Loucy (cell line): ENCODE results near the gene TPGS1.

Source experiments
- H2AFZ ChIP-seq: fragments of 200-600 bp; sonication (generic); 2 replicates; pipeline ENCODE4 v1.6.0; 2016; ENCODE audit warnings: antibody characterized with exemption, mild to moderate bottlenecking, low read length, moderate library complexity
- H3F3A ChIP-seq: fragments of 200-600 bp; 2 replicates; pipeline ENCODE4 v1.6.0; 2016; ENCODE audit warnings: antibody characterized with exemption, low read depth, mild to moderate bottlenecking
- H3K27me3 ChIP-seq: fragments of 200-600 bp; sonication (generic); 2 replicates; pipeline ENCODE4 v1.6.1; 2014; ENCODE audit warnings: low read length, mild to moderate bottlenecking; ENCODE audit not compliant: insufficient read depth, poor library complexity, severe bottlenecking
- H3K36me3 ChIP-seq: fragments of 200-600 bp; sonication (generic); 2 replicates; pipeline ENCODE4 v1.6.1; 2016; ENCODE audit warnings: low read length; ENCODE audit not compliant: insufficient read depth
- H3K4me1 ChIP-seq: fragments of 200-600 bp; sonication (generic); 2 replicates; pipeline ENCODE4 v1.5.1; 2014; ENCODE audit warnings: low read length, mild to moderate bottlenecking; ENCODE audit not compliant: insufficient read depth, poor library complexity, severe bottlenecking
- H3K4me2 ChIP-seq: fragments of 200-600 bp; sonication (generic); 2 replicates; pipeline ENCODE4 v1.6.0; 2014; ENCODE audit warnings: antibody characterized with exemption, low read length, low read depth, mild to moderate bottlenecking; ENCODE audit not compliant: poor library complexity, severe bottlenecking
- H3K4me3 ChIP-seq: fragments of 200-600 bp; sonication (generic); 2 replicates; pipeline ENCODE4 v1.5.1; 2014; ENCODE audit warnings: low read length, mild to moderate bottlenecking, mixed read lengths; ENCODE audit not compliant: poor library complexity, severe bottlenecking
- H3K79me2 ChIP-seq: fragments of 200-600 bp; sonication (generic); 2 replicates; pipeline ENCODE4 v1.6.1; 2014; ENCODE audit warnings: low read length; ENCODE audit not compliant: insufficient read depth
- H3K9ac ChIP-seq: fragments of 200-600 bp; sonication (generic); 2 replicates; pipeline ENCODE4 v1.6.0; 2014; ENCODE audit warnings: mild to moderate bottlenecking, low read depth, low read length, moderate library complexity; ENCODE audit not compliant: poor library complexity, severe bottlenecking
- H3K9me2 ChIP-seq: fragments of 200-600 bp; sonication (generic); replicated peaks from 2 replicates; pipeline ENCODE4 v1.6.1; 2016; ENCODE audit warnings: low read depth, low read length, mixed read lengths
- H3K9me3 ChIP-seq: fragments of 200-600 bp; sonication (generic); 2 replicates; pipeline ENCODE4 v1.6.1; 2014; ENCODE audit warnings: mild to moderate bottlenecking, antibody characterized with exemption, low read length, low read depth; ENCODE audit not compliant: insufficient read depth
- H4K20me1 ChIP-seq: fragments of 200-600 bp; sonication (generic); 2 replicates; pipeline ENCODE4 v1.6.0; 2014; ENCODE audit warnings: antibody characterized with exemption, low read length, mild to moderate bottlenecking; ENCODE audit not compliant: insufficient read depth, poor library complexity, severe bottlenecking
- EZH2phosphoT487 ChIP-seq: fragments of 200-600 bp; IDR thresholded peaks from 2 replicates; pipeline ENCODE4 v1.6.1; 2018; ENCODE audit warnings: antibody characterized with exemption, mild to moderate bottlenecking, moderate library complexity, borderline replicate concordance
- TF ChIP-seq, protein P1 (sequence below): fragments of 200-600 bp; sonication (generic); conservative IDR thresholded peaks from 2 replicates; pipeline ENCODE4 v1.5.1; 2014; ENCODE audit warnings: mild to moderate bottlenecking, antibody characterized with exemption, low read length

Gene TPGS1

DNA sequence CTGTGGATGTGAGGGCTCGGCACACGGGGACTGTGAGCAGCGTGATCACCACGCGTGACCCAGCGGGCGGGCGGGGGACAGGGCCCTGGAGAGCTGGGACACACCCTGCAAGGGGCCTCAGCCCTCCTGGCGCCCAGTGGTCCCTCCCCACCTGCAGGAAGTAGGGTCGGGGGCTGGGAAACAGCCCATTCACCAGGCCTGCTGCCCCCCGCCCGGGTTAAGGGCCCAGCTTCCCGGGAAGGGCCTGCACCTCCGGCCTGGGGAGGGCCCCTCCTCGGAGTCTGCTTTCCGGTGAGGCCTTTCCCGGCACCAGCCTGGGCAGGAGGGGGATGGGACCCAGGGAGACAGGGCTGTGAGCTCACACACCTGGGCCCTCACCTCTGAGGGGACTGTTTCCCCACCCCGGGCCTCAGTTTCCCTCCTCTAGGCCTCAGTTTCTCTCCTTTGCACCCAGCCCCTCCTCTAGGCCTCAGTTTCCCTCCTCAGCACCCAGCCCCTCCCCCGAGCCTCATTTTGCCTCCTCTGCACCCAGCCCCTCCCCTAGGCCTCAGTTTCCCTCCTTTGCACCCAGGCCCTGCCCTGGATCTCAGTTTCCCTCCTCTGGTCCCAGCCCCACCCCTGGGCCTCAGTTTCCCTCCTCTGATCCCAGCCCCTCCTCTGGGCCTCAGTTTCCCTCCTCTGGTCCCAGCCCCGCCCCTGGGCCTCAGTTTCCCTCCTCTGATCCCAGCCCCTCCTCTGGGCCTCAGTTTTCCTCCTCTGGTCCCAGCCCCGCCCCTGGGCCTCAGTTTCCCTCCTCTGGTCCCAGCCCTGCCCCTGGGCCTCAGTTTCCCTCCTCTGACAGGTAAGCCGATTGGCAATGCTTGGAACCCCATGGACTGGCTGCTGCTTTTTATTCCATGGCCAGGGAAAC is 12.9 kb upstream of the TPGS1 start:
- H3K9ac ChIP-seq, result no peak overlapping the region
- H3K4me1 ChIP-seq, result no peaks in the 10 kb centered on the region
- peaks cover 6% of the 10 kb centered on the region; the same call in 1 of the 2 replicates for H3K79me2 ChIP-seq
- TF ChIP-seq EZH2phosphoT487, result no peak
- TF ChIP-seq, protein P1, sequence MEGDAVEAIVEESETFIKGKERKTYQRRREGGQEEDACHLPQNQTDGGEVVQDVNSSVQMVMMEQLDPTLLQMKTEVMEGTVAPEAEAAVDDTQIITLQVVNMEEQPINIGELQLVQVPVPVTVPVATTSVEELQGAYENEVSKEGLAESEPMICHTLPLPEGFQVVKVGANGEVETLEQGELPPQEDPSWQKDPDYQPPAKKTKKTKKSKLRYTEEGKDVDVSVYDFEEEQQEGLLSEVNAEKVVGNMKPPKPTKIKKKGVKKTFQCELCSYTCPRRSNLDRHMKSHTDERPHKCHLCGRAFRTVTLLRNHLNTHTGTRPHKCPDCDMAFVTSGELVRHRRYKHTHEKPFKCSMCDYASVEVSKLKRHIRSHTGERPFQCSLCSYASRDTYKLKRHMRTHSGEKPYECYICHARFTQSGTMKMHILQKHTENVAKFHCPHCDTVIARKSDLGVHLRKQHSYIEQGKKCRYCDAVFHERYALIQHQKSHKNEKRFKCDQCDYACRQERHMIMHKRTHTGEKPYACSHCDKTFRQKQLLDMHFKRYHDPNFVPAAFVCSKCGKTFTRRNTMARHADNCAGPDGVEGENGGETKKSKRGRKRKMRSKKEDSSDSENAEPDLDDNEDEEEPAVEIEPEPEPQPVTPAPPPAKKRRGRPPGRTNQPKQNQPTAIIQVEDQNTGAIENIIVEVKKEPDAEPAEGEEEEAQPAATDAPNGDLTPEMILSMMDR, result no peak
- no peak overlapping the region for H2AFZ ChIP-seq
- H3K4me3 ChIP-seq, result no peak overlapping the region
- no peaks in the 10 kb centered on the region for H3K9me2 ChIP-seq
- no peak overlapping the region for H3K4me2 ChIP-seq
- H4K20me1 ChIP-seq, result no peaks in the 10 kb centered on the region
- H3K9me3 ChIP-seq, result no peaks in the 10 kb centered on the region
- no peaks in the 10 kb centered on the region for H3K27me3 ChIP-seq
- H3K36me3 ChIP-seq, result no peaks in the 10 kb centered on the region
- H3F3A ChIP-seq, result peaks cover 5% of the 10 kb centered on the region; the same call in 1 of the 2 replicates

DNA sequence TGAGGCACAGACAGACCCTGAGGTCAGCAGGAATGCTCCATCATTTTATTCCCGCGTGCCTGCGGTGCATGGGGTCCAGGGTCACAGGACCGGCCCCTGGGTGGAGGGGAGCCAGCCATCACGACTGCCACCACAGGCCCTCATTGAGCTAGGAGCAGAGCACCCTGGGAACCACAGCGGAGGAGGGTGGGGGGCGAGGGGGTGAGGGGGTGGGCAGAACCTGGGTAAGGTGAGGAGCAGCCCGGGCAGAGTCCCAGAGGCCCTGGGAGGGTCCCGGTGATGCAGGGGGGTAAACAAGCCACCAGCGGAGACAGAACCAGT is 12.3 kb upstream of the TPGS1 start:
- H3K27me3 ChIP-seq, result no peaks in the 10 kb centered on the region
- H3K9me3 ChIP-seq, result no peaks in the 10 kb centered on the region
- TF ChIP-seq, protein P1, result no peak
- TF ChIP-seq EZH2phosphoT487, result no peak
- H3K9ac ChIP-seq, result no peak overlapping the region
- H3K4me2 ChIP-seq, result no peak overlapping the region
- no peak overlapping the region for H3K4me3 ChIP-seq
- H3K9me2 ChIP-seq, result no peaks in the 10 kb centered on the region
- H3K4me1 ChIP-seq, result no peaks in the 10 kb centered on the region
- peaks cover 5% of the 10 kb centered on the region; the same call in 1 of the 2 replicates for H3F3A ChIP-seq
- no peak overlapping the region for H2AFZ ChIP-seq
- H3K79me2 ChIP-seq, result no peaks in the 10 kb centered on the region
- no peaks in the 10 kb centered on the region for H3K36me3 ChIP-seq
- no peaks in the 10 kb centered on the region for H4K20me1 ChIP-seq

DNA sequence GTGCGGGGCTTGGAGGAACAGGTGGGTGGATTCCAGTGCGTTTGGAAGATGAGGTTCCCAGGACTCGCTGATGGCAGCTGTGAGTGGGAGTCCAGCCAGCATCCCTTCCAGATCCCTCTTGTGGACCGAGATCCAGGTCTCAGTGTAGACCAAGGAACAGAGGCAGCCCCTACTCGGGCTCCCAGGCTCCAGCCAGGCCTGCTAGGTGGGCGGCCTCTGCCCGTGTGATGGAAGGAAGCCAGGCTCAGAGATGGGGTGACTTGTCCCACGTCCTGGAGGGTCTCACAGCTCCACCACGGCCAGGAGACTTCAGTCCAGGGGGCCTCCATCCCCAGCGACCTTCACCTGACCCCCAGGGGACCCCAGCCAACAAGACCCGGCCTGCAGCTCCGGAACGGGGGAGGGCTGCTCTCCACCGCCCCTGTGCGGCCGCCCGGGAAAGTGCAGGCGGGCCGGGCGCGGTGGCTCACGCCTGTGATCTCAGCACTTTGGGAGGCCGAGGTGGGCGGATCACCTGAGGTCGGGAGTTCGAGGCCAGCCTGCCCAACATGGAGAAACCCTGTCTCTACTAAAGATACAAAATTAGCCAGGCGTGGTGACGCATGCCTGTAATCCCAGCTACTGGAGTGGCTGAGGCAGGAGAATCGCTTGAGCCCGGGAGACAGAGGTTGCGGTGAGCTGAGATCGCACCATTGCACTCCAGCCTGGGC is 11.7 kb upstream of the TPGS1 start:
- Histone ChIP-seq H3K4me1 (no peaks in the 10 kb centered on the region), H3K36me3 (no peaks in the 10 kb centered on the region), H3K4me3 (no peak overlapping the region), H3K9me2 (no peaks in the 10 kb centered on the region), H3K9me3 (no peaks in the 10 kb centered on the region), H3K27me3 (no peaks in the 10 kb centered on the region), H3K4me2 (no peak overlapping the region), H4K20me1 (no peaks in the 10 kb centered on the region), H2AFZ (no peak overlapping the region), H3F3A (peaks cover 5% of the 10 kb centered on the region; the same call in 1 of the 2 replicates), H3K9ac (no peak overlapping the region), H3K79me2 (no peaks in the 10 kb centered on the region)
- TF ChIP-seq, protein P1, result peak; percentile 43
- no peak for TF ChIP-seq EZH2phosphoT487
